Measurements from ENCODE around the gene ZNF726. TPM values are rescaled to one million over a fixed set of nuclear protein-coding genes. Genes with fewer than 3 reads are reported as not detected.
"Not testable (repeated sequence)": the region's sequence is repeated elsewhere in the genome, so short reads cannot be mapped to it uniquely, and the experiment has no call there.

The ZNF726 gene
- total RNA-seq, 4 donors from 2014 or later = 0.33 TPM; not detected in 3

DNA sequence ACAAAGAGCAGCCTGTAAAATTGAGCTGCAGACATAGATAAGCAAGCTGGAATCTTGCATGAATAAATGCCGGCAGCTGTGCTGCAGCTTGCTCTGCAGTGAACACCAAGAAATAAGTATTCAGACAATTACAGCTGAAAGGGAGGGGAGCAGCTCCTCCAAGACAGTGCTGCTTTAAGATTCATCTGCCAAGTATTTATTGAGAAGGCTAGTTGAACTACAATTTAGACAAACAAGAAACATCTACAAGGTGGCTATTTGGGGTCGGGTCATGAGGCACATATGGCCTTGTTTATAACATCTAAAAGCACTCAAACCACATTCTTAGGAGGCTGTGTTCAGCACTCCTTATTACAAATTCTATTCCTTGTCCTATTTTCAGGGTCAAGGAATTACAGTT lies 34.9 kb downstream of the ZNF726 start:
- no peak for DNase-seq
- Histone ChIP-seq H3K36me3 (no peaks in the 10 kb centered on the region), H3K4me3 (no peak overlapping the region), H3K9me3 (no peaks in the 10 kb centered on the region), H3K4me1 (no peaks in the 10 kb centered on the region), H3K27ac (no peak overlapping the region), H3K27me3 (no peaks in the 10 kb centered on the region)
- in situ Hi-C loops (cut with MboI; ENCODE audit: low sequenced_read_pairs in 4 of 4) (no loop called here), intact Hi-C loops (cut with DNase I; ENCODE audit: low total_unique reads) (no loop called here)
- no peak for TF ChIP-seq POLR2A (IDR thresholded peaks at IDR 0.05)
- TF ChIP-seq, protein P1, sequence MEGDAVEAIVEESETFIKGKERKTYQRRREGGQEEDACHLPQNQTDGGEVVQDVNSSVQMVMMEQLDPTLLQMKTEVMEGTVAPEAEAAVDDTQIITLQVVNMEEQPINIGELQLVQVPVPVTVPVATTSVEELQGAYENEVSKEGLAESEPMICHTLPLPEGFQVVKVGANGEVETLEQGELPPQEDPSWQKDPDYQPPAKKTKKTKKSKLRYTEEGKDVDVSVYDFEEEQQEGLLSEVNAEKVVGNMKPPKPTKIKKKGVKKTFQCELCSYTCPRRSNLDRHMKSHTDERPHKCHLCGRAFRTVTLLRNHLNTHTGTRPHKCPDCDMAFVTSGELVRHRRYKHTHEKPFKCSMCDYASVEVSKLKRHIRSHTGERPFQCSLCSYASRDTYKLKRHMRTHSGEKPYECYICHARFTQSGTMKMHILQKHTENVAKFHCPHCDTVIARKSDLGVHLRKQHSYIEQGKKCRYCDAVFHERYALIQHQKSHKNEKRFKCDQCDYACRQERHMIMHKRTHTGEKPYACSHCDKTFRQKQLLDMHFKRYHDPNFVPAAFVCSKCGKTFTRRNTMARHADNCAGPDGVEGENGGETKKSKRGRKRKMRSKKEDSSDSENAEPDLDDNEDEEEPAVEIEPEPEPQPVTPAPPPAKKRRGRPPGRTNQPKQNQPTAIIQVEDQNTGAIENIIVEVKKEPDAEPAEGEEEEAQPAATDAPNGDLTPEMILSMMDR (IDR thresholded peaks at IDR 0.05 in 4 of 5, conservative IDR thresholded peaks at IDR 0.05 in 1 of 5) = no peak
- no peak for ATAC-seq

DNA sequence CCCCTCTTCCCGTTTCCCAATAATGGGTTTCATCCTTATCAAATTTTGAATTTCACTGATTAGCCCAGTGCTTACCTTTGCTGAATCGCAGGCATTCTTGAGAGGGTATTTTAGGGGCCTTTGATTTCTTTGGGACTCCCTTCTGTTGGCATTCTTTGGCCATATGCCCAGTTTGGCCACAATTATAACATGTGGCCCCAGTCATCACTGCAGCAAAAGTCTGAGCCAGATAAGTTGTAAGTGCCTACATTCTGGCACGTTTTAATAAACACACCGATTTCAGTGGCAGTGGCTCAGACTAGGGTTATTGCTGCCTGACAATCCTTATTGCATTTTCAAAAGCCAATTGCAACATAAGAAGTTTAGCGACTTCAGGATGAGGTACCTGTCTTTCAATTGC lies 41.4 kb downstream of the ZNF726 start:
- Histone ChIP-seq H3K36me3 (no peaks in the 10 kb centered on the region), H3K4me3 (no peak overlapping the region), H3K27ac (no peak overlapping the region), H3K4me1 (no peaks in the 10 kb centered on the region), H3K27me3 (no peaks in the 10 kb centered on the region), H3K9me3 (no peaks in the 10 kb centered on the region)
- in situ Hi-C loops (cut with MboI; ENCODE audit: low sequenced_read_pairs in 4 of 4) (no loop called here), intact Hi-C loops (cut with DNase I; ENCODE audit: low total_unique reads) (no loop called here)
- ATAC-seq = no peak
- TF ChIP-seq, protein P1 (IDR thresholded peaks at IDR 0.05 in 4 of 5, conservative IDR thresholded peaks at IDR 0.05 in 1 of 5) = no peak
- no peak for TF ChIP-seq POLR2A (IDR thresholded peaks at IDR 0.05)
- no peak for DNase-seq

DNA sequence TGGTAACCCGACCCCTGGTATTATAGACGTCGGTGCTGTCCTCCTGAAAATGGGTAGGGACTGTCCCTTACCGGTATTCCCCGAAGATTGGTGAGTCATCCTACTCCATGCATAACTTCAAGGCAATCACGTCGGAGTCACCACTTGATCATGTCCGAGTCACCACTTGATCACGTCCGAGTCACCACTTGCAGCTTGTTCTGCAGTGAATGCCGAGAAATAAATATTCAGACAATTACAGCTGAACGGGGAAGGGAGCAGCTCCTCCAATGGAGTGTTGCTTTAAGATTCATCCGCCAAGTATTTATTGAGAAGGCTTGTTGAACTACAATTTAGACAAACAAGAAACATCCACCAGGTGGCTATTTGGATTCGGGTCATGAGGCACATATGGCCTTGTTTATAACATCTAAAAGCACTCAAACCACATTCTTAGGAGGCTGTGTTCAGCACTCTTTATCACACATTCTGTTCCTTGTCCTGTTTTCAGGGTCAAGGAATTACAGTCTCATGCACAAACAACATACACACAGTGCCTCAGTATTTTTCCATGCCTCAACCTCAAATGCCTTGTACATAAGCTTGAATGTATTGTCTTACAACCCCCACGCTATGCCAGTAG lies 43.1 kb downstream of the ZNF726 start:
- no peaks in the 10 kb centered on the region for H3K27me3 ChIP-seq
- H3K4me3 ChIP-seq = no peak overlapping the region
- intact Hi-C loops (cut with DNase I; ENCODE audit: low total_unique reads) = no loop called here
- no peaks in the 10 kb centered on the region for H3K4me1 ChIP-seq
- TF ChIP-seq, protein P1 (IDR thresholded peaks at IDR 0.05 in 4 of 5, conservative IDR thresholded peaks at IDR 0.05 in 1 of 5) = no peak
- no peak for TF ChIP-seq POLR2A (IDR thresholded peaks at IDR 0.05)
- in situ Hi-C loops (cut with MboI; ENCODE audit: low sequenced_read_pairs in 4 of 4) = no loop called here
- ATAC-seq = no peak
- no peaks in the 10 kb centered on the region for H3K9me3 ChIP-seq
- no peak overlapping the region for H3K27ac ChIP-seq
- DNase-seq = no peak
- no peaks in the 10 kb centered on the region for H3K36me3 ChIP-seq

DNA sequence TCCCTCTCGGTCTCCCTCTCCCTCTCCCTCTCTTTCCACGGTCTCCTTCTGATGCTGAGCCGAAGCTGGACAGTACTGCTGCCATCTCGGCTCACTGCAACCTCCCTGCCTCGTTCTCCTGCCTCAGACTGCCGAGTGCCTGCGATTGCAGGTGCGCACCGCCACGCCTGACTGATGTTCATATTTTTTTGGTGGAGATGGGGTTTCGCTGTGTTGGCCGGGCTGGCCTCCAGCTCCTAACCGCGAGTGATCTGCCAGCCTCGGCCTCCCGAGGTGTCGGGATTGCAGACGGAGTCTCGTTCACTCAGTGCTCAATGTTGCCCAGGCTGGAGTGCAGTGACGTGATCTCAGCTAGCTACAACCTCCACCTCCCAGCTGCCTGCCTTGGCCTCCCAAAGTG lies 48.7 kb downstream of the ZNF726 start:
- H3K4me3 ChIP-seq; in situ Hi-C loops (cut with MboI; ENCODE audit: low sequenced_read_pairs in 4 of 4); intact Hi-C loops (cut with DNase I; ENCODE audit: low total_unique reads); H3K4me1 ChIP-seq; H3K36me3 ChIP-seq; H3K9me3 ChIP-seq; ATAC-seq; H3K27me3 ChIP-seq; H3K27ac ChIP-seq; DNase-seq: not testable (repeated sequence)

DNA sequence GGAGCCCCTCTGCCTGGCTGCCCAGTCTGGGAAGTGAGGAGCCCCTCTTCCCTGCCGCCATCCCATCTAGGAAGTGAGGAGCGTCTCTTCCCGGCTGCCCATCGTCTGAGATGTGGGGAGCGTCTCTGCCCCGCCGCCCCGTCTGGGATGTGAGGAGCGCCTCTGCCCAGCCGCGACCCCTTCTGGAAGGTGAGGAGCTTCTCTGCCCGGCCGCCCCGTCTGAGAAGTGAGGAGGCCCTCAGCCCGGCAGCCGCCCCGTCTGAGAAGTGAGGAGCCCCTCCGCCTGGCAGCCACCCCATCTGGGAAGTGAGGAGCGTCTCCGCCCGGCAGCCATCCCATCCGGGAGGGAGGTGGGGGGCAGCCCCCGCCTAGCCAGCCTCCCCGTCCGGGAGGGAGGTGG lies 49.2 kb downstream of the ZNF726 start:
- H3K27ac ChIP-seq; H3K4me1 ChIP-seq; ATAC-seq; H3K4me3 ChIP-seq; DNase-seq; H3K27me3 ChIP-seq; H3K9me3 ChIP-seq; H3K36me3 ChIP-seq; in situ Hi-C loops (cut with MboI; ENCODE audit: low sequenced_read_pairs in 4 of 4); intact Hi-C loops (cut with DNase I; ENCODE audit: low total_unique reads): not testable (repeated sequence)

DNA sequence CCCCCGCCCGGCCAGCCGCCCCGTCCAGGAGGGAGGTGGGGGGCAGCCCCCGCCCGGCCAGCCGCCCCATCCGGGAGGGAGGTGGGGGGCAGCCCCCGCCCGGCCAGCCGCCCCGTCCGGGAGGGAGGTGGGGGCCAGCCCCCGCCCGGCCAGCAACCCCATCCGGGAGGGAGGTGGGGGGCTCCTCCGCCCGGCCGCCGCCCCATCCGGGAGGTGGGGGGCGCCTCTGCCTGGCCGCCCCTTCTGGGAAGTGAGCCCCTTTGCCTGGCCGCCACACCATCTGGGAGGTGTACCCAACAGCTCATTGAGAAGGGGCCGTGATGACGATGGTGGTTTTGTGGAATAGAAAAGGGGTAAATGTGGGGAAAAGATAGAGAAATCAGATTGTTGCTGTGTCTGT lies 49.6 kb downstream of the ZNF726 start:
- H3K36me3 ChIP-seq; H3K27ac ChIP-seq; intact Hi-C loops (cut with DNase I; ENCODE audit: low total_unique reads); H3K4me1 ChIP-seq; ATAC-seq; H3K4me3 ChIP-seq; H3K9me3 ChIP-seq; in situ Hi-C loops (cut with MboI; ENCODE audit: low sequenced_read_pairs in 4 of 4); DNase-seq; H3K27me3 ChIP-seq: not testable (repeated sequence)

All from gastrocnemius medialis (tissue), 4 donors.